ENCODE results near the gene FOXO3B.
"Not testable (repeated sequence)": the region's sequence is repeated elsewhere in the genome, so short reads cannot be mapped to it uniquely, and the experiment has no call there.

Gene FOXO3B

DNA sequence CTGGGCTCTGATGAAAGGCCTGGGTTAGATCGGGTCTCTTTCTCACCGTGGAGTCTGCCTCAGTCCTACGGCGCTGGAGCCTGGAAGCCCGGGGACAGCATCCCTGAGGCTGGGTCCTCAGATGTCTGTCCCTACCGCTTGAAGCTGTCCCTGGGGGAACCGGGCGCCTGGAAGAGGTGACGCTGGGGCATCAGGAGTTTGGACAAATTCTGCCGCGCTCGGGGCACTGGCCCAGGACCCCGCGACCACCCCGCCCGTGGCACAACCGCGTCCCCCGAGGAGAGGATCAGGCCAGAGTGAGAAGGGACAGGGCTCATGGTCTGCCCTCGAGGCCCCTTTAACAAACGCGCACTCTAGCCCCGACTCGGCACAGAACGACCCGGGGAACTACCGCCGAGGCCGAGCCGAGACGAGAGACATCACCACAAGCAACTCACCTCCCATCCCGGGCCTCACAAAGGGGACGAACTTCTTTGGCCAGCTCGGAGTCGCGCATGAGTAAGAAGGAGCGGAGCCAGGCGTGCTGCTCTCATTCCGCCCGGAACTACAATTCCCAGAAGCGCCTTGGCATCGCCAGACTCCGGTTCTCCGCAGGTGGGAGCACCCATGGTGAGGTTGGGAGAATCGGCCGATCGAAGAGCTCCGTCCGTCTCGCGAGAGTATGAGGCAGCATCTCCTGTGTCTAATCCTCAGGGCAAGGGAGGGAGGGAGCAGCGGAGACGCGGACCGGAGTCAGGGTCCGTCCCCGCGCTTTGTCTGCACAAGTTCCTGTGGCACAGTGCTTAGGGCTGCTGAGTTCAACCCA is at the start of gene FOXO3B:
Gene FOXO3B, minus strand, starts transcription at position 548 of the 805 bp plus-strand sequence. CDS start 663 bp downstream, outside the sequence.
- DNase-seq = peak; percentile 84

DNA sequence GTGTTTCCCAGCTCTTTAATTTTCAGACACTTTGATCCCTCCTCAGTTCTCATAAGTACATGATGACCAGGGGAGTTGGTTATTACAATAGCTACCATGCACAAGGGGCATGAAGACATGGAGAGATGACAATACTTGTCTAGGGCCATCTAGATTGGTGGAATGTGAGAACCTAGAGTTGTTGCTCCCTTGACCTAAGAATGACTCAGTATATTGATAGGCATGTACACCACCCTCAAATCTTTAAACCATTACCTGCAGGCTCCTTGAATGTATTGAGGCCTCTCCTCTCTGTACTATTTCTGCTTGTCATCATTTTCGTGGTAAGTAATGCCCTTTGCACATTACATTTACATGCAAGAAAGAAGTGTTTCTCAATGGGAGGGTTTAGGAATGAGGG is 41.4 kb upstream of the FOXO3B start:
- not testable (repeated sequence) for DNase-seq

- DNase-seq = not testable (repeated sequence)
Measured at GRCh38 chr17:18722612-18723011, 40.5 kb upstream of the FOXO3B start.

DNA sequence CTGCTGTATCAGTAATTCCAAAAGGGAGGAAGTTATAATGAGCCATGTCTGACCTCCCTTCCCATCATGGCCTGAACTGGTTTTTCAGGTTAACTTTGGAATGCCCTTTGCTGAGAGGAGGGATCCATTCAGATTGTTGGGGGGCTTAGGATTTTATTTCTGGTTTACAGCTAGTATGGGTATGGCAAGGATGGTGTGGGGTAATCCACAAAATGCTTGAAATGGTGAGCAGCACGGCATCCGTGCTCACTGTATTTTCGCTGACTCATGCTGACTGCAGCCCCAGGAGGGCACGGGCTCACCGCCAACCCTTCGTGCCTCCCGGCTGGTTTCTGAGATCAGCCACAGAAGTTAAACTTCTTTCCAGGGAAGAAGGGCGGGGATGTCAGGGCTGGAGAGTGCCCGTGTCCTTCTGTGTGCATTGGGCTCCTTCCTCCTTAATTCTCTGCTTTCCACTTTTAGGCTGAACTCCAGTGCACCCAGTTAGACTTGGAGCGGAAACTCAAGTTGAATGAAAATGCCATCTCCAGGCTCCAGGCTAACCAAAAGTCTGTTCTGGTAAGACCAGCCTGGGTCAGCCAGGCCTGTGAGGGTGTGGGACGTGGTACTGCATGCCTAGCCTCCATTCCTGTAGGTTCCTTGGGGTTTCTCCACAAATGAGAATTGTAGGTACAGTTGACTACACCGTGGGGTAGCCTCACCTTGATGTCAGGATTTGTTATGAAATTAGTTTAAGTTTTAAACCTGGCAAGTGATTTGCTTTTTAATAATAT is 39.8 kb upstream of the FOXO3B start:
- not testable (repeated sequence) for DNase-seq

DNA sequence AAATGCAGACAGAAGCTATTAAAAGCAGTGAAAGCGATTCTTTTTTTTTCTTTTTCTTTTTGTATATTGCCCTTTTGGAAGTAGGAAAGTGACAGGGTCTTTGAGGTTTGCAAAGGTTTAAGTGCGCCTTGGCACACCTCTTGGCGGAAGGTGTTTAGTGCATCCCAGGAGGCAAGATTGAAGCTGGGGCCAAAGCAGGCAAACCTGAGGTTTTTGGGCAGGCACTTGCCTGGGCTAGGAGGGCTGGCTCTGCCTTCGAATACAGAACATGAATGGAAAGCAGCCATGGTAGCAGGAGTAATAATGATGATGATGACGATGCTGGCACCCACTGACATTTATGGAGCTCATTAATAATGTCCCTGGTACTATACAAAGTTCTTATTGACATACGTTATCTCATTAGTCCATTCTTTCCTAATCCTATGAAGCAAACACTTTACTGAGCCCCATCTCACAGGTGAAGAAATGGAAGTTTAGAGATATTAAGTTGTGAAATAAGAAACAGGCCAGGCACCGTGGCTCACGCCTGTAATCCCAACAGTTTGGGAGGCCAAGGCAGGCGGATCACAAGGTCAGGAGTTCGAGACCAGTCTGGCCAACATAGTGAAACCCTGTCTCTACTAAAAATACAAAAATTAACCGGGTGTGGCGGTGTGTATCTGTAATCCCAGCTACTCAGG is 37.5 kb upstream of the FOXO3B start:
- DNase-seq = not testable (repeated sequence)

- DNase-seq = not testable (repeated sequence)
Measured at GRCh38 chr17:18718643-18719427, 36.7 kb upstream of the FOXO3B start.

DNA sequence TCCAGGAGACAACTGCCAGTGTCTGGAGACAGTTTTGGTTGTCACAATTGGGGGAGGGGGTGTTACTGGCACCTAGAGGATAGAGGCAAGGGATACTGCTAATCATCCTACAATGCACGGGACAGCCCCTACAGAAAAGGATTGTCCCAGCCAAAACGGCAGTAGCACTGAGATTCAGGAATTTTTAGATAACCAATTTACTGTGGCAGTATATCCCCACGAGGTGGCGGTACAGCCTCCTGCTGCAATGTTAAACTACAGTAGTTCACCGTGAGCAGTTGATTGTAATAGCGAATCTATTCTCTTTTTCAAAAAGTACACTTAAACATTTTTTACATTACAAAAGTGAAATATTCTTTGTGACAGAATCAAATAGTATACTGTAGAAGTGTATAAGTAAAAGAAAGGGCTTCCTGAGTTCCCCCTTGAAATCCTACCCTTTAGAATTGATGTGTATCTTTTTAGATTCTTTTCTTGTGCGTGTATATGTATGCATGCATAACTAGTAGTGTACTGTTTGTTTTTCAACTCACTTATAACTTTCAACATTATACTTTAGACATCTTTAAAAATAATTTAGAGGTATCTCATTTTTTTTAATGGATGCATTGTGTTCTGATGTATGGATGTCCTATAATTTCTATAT is 30.4 kb upstream of the FOXO3B start:
- peak; percentile 59 for DNase-seq

DNA sequence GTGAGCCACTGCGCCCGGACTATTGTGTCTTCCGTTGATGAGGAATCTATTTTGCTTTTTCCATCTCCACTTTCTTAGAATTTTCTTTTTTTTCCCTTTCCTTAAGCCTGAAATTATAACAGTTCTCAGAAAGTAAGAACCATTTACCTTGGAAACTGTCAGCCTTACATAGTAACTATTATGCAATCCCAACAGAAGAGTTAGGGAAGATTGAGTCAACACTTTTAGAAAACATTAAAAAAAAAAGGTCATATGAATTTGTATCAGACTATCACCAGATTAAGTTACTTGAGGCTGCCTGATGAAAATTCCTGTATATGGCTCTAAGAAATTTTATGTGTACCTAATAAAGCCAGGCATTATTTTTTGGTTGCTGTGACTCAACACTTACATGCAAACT is 26.1 kb upstream of the FOXO3B start:
- not testable (repeated sequence) for DNase-seq

- DNase-seq = not testable (repeated sequence)
Measured at GRCh38 chr17:18705955-18706354, 23.8 kb upstream of the FOXO3B start.

- DNase-seq = not testable (repeated sequence)
Measured at GRCh38 chr17:18698473-18699103, 16.5 kb upstream of the FOXO3B start.

GRCh38 chr17:18695143-18695542 is 13.0 kb upstream of the FOXO3B start:
- DNase-seq = not testable (repeated sequence)

- DNase-seq = not testable (repeated sequence)
Measured at GRCh38 chr17:18682668-18683067, 554 bp upstream of the FOXO3B start.

- not testable (repeated sequence) for DNase-seq
Measured at GRCh38 chr17:18677381-18677780, 4.7 kb downstream of the FOXO3B start.

DNA sequence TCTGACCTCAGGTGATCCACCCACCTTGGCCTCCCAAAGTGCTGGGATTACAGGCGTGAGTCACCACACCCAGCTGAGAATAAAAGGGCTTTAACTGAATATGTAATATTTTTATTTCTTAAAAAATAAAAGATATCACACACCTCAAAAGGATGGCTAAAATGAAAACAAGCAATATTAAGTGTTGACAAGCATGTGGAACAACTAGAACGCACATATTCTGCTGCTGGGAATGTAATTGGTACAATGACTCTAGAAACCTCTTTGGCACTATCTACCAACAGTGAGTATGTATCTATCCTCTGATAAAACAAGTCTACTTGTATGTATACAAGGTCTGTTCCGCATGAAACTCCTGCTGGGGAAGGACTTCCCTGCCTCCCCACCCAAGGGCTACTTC is 5.2 kb downstream of the FOXO3B start:
- not testable (repeated sequence) for DNase-seq

- not testable (repeated sequence) for DNase-seq
Measured at GRCh38 chr17:18672395-18673227, 9.5 kb downstream of the FOXO3B start.

DNA sequence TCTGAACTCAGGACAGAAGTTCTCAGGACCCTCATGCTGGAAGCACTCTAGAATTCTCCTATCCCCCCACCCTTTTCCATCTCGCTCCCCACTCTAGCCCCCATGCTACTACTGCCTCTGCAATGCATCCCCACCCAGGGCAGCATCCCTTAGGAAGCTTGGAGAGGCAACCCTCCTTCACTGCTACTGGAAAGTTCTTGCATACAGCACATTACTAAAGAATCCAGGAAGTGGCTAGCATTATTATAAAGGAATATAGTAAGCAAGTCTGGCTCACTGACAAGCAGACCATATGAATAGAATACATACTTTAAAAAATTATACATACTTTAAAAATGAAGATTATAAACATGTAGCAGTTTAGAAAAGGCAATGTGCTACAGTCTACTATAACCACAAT is 13.5 kb downstream of the FOXO3B start:
- not testable (repeated sequence) for DNase-seq

- not testable (repeated sequence) for DNase-seq
Measured at GRCh38 chr17:18667535-18667934, 14.6 kb downstream of the FOXO3B start.

GRCh38 chr17:18666326-18666725 is 15.8 kb downstream of the FOXO3B start:
- DNase-seq = not testable (repeated sequence)

DNA sequence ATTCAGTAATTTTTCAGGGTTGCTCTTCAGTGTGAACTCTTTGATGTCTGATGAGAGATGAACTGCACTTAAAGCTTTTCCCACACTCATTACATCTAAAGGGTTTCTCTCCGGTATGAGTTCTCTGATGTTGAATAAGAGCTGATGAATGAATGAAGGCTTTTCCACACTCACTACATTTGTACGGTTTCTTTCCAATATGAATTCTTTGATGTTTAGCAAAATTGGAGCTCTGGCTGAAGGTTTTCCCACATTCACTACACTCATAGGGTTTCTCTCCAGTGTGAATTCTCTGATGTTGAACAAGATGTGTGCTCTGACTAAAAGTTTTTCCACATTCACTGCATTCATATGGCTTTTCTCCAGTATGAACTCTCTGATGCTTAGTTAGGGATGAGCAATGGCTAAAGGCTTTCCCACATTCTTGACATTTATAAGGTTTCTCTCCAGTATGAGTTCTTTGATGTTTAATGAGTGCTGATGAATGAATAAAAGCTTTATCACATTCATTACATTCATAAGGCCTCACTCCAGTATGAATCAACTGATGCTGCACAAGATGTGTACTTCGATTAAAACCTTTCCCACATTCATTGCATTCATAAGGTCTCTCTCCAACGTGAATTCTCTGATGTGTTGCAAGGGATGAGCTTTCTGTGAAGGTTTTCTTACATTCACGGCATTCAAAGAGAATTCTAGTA is 20.0 kb downstream of the FOXO3B start:
- not testable (repeated sequence) for DNase-seq

GRCh38 chr17:18650094-18650493 is 32.0 kb downstream of the FOXO3B start:
- not testable (repeated sequence) for DNase-seq
